ENCODE data around the gene MUSK. TPM values are rescaled to one million over a fixed set of nuclear protein-coding genes. Genes with fewer than 3 reads are reported as not detected.

MUSK gene
- polyA plus RNA-seq, 1 experiment, result 0.58 TPM

DNA sequence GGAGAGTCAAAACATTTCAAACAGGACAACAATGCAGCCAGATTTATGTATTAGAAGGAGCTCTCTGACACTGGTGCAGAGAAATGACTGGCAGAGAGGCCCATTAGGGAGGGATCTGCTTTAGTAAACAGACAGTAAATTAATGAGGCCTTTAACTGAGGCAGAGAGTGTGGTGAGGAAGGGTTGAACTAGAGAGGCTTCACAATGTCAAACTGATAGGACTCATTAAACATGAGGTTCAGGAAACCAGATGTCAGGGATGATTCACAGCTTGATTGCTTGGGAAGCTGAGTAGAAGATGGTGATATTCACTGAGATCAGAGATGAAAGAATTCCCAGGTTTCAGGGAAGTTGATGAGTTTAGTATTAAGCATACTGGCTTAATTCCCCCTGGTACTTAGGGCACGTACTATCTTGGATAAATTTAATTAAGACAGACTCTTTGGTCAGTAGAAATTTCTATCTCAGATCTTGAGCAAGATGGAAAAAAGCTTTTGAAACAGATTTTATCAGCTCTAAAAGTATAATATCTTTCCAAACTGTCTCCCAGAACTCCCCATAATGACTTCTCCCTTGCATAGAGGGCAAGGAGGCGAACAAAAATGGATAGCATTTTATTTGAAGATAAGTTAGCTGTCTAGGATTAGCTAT lies 8.6 kb upstream of the MUSK start:
- ChIA-PET POLR2A (no interaction called here), CTCF (no interaction called here)
- Histone ChIP-seq H3K27me3 (ENCODE audit: control insufficient read depth, insufficient read depth, low read length) (no peaks in the 10 kb centered on the region), H3K9me3 (ENCODE audit: control insufficient read depth, insufficient read depth, low read length) (no peaks in the 10 kb centered on the region), H3K27ac (ENCODE audit: low read depth, low read length) (peak overlapping the region; percentile 47), H3K4me3 (ENCODE audit: low read depth, low read length) (no peak overlapping the region)
- DNase-seq (ENCODE audit: low read depth, low spot score), result no peak
- TF ChIP-seq, protein P1, sequence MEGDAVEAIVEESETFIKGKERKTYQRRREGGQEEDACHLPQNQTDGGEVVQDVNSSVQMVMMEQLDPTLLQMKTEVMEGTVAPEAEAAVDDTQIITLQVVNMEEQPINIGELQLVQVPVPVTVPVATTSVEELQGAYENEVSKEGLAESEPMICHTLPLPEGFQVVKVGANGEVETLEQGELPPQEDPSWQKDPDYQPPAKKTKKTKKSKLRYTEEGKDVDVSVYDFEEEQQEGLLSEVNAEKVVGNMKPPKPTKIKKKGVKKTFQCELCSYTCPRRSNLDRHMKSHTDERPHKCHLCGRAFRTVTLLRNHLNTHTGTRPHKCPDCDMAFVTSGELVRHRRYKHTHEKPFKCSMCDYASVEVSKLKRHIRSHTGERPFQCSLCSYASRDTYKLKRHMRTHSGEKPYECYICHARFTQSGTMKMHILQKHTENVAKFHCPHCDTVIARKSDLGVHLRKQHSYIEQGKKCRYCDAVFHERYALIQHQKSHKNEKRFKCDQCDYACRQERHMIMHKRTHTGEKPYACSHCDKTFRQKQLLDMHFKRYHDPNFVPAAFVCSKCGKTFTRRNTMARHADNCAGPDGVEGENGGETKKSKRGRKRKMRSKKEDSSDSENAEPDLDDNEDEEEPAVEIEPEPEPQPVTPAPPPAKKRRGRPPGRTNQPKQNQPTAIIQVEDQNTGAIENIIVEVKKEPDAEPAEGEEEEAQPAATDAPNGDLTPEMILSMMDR (IDR thresholded peaks at IDR 0.05; ENCODE audit: low read depth, low read length), result no peak

DNA sequence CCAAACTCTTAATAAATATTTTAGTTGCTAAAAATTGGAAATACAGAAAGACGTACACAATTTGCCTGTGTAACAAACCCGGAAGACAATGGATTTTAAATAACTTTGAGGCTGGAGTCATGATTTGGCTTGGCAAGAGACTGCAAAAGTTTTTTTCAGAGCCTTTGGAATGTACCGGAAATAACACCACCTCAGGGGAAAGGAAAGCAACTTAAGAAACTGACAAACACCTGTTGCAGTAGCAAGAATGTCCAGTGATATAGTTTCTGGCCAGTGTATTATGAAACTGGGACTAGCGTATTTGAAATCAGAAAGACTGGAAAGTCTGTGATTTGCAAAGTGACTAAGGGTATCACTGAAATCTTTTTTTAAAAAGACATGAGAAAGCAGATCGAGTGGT lies 842 bp downstream of the MUSK start:
- H3K27ac ChIP-seq (ENCODE audit: low read depth, low read length), result no peak overlapping the region
- DNase-seq (ENCODE audit: low read depth, low spot score), result no peak
- no peaks in the 10 kb centered on the region for H3K27me3 ChIP-seq (ENCODE audit: control insufficient read depth, insufficient read depth, low read length)
- no peak overlapping the region for H3K4me3 ChIP-seq (ENCODE audit: low read depth, low read length)
- ChIA-PET POLR2A (no interaction called here), CTCF (no interaction called here)
- no peaks in the 10 kb centered on the region for H3K9me3 ChIP-seq (ENCODE audit: control insufficient read depth, insufficient read depth, low read length)
- TF ChIP-seq, protein P1 (IDR thresholded peaks at IDR 0.05; ENCODE audit: low read depth, low read length), result no peak

DNA sequence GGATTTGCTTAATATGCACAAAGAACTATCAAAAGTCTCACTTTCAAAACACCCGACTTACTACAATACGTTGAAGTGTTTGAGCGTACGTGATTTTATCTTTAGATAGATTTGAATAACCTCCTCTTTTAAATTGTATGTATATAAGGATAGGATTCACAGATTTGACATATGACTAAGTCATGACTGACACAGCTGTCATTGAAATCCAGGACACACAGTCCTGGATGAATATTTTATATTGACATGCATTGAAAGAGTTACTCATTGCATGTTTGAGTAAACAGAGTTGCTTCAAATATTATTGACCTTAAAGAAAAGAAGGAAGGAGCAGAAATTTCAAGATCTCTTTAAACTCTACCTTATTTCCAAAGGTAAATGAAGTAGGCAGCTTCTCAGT lies 3.3 kb downstream of the MUSK start:
- DNase-seq (ENCODE audit: low read depth, low spot score), result no peak
- ChIA-PET CTCF (no interaction called here), POLR2A (no interaction called here)
- TF ChIP-seq, protein P1 (IDR thresholded peaks at IDR 0.05; ENCODE audit: low read depth, low read length), result no peak
- Histone ChIP-seq H3K27me3 (ENCODE audit: control insufficient read depth, insufficient read depth, low read length) (no peaks in the 10 kb centered on the region), H3K9me3 (ENCODE audit: control insufficient read depth, insufficient read depth, low read length) (0 out of 2 replicates have a peak, but pooled peaks cover 4% of the 10 kb centered on the region), H3K27ac (ENCODE audit: low read depth, low read length) (no peak overlapping the region), H3K4me3 (ENCODE audit: low read depth, low read length) (no peak overlapping the region)

DNA sequence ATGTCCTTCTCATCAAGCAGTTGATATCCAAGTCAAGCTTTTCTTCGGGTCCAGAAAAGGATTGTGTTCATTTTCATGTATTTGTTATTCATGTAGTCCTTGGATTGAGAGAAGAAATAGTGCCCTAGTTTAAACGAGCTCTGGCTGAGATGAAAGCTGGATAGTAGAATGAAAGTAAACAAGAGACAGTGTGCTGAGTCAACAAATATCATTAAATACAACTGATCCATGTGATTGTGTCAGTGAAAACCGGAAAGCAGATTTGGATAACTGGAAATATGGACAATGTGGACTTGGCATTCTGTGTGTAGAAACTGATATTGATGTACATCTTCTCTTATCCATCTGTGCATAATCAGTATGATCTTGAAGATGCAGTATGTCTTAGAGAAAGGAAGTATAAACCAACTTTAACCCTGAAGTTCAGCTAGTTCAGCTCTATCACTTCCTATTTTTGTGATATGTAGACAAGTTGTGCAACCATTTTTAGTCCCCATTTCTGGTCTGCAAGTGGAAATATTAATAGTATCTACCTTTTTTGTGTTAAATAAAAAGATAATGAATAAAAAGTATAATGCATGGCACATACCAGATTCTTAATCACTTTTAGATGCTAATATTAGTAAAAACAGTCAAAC lies 4.4 kb downstream of the MUSK start:
- H3K27me3 ChIP-seq (ENCODE audit: control insufficient read depth, insufficient read depth, low read length), result no peaks in the 10 kb centered on the region
- no peak overlapping the region for H3K27ac ChIP-seq (ENCODE audit: low read depth, low read length)
- 0 out of 2 replicates have a peak, but pooled peaks cover 4% of the 10 kb centered on the region for H3K9me3 ChIP-seq (ENCODE audit: control insufficient read depth, insufficient read depth, low read length)
- TF ChIP-seq, protein P1 (IDR thresholded peaks at IDR 0.05; ENCODE audit: low read depth, low read length), result no peak
- ChIA-PET CTCF (no interaction called here), POLR2A (no interaction called here)
- no peak for DNase-seq (ENCODE audit: low read depth, low spot score)
- no peak overlapping the region for H3K4me3 ChIP-seq (ENCODE audit: low read depth, low read length)

DNA sequence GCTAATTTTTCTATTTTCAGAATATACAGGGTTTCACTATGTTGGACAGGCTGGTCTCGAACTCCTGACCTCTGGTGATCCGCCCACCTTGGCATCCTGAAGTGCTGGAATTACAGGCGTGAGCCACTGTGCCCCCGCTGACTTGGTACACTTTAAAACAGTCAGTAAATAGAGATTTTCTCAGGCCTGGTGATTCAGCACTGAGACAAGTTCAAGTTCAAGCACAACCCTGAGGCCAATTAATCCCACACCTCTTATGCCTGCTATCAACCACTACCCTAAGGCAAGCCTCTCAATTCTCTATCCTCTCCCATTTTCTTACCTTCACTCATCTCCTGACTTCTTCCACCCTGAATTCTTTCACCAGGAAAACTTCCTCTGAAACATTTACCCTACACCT lies 18.9 kb downstream of the MUSK start:
- TF ChIP-seq, protein P1 (IDR thresholded peaks at IDR 0.05; ENCODE audit: low read depth, low read length), result no peak
- POLR2A ChIA-PET, result no interaction called here
- H3K4me3 ChIP-seq (ENCODE audit: low read depth, low read length), result no peak overlapping the region
- CTCF ChIA-PET, result no interaction called here
- H3K27ac ChIP-seq (ENCODE audit: low read depth, low read length), result no peak overlapping the region
- H3K27me3 ChIP-seq (ENCODE audit: control insufficient read depth, insufficient read depth, low read length), result no peaks in the 10 kb centered on the region
- H3K9me3 ChIP-seq (ENCODE audit: control insufficient read depth, insufficient read depth, low read length), result no peaks in the 10 kb centered on the region
- DNase-seq (ENCODE audit: low read depth, low spot score), result no peak
